Measurements from ENCODE around the gene ADAMTS8.

ADAMTS8 gene, protein sequence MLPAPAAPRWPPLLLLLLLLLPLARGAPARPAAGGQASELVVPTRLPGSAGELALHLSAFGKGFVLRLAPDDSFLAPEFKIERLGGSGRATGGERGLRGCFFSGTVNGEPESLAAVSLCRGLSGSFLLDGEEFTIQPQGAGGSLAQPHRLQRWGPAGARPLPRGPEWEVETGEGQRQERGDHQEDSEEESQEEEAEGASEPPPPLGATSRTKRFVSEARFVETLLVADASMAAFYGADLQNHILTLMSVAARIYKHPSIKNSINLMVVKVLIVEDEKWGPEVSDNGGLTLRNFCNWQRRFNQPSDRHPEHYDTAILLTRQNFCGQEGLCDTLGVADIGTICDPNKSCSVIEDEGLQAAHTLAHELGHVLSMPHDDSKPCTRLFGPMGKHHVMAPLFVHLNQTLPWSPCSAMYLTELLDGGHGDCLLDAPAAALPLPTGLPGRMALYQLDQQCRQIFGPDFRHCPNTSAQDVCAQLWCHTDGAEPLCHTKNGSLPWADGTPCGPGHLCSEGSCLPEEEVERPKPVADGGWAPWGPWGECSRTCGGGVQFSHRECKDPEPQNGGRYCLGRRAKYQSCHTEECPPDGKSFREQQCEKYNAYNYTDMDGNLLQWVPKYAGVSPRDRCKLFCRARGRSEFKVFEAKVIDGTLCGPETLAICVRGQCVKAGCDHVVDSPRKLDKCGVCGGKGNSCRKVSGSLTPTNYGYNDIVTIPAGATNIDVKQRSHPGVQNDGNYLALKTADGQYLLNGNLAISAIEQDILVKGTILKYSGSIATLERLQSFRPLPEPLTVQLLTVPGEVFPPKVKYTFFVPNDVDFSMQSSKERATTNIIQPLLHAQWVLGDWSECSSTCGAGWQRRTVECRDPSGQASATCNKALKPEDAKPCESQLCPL

GRCh38 chr11:130428316-130429119 is at the start of gene ADAMTS8:
ADAMTS8 (minus strand) TSS chr11:130428609; CDS start chr11:130428286, 323 bp downstream.
- no peak for DNase-seq

- no peak for DNase-seq
These were observed 49.3 kb upstream of the ADAMTS8 start for GRCh38 chr11:130477586-130478203.

GRCh38 chr11:130476922-130477491 is 48.6 kb upstream of the ADAMTS8 start:
- DNase-seq: no peak

DNA sequence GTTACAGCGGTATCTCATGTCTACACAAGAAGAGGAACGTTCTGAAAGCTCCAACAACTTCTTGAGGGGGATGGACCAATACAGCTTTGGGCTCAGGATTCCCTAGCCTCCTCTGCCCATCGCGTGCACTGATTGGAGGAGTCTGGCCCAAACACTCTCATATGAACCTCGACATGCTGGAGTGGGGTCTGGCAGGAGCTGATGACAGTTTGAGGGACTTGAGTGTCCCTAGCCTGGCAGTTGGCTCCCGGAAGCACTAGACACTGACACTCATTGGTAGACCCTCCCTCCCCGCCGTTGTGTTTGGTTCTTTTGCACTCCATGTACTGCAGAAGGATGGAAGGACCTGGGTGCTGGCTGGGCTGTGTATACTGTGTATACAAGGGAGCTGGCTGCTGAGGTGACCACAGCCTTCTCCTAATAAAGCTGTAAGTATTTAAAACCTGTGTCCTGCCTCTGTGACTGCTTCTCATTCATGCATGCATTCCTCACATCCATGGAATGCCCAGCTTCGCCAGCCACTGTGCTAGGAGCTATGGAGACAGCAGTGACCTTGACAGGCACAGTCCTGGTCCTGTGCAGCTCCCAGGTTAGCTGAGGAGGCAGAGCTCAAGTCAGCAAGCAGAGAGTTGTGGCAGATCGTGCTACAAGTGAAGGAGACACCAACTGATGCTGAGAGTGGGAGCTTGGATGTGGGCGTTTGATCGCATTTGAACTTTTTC is 48.0 kb upstream of the ADAMTS8 start:
- no peak for DNase-seq

- no peak for DNase-seq
These were observed 47.1 kb upstream of the ADAMTS8 start for GRCh38 chr11:130475426-130476053.

- DNase-seq: no peak
These were observed 46.4 kb upstream of the ADAMTS8 start for GRCh38 chr11:130474637-130475400.

GRCh38 chr11:130473795-130474377 is 45.5 kb upstream of the ADAMTS8 start:
- no peak for DNase-seq

DNA sequence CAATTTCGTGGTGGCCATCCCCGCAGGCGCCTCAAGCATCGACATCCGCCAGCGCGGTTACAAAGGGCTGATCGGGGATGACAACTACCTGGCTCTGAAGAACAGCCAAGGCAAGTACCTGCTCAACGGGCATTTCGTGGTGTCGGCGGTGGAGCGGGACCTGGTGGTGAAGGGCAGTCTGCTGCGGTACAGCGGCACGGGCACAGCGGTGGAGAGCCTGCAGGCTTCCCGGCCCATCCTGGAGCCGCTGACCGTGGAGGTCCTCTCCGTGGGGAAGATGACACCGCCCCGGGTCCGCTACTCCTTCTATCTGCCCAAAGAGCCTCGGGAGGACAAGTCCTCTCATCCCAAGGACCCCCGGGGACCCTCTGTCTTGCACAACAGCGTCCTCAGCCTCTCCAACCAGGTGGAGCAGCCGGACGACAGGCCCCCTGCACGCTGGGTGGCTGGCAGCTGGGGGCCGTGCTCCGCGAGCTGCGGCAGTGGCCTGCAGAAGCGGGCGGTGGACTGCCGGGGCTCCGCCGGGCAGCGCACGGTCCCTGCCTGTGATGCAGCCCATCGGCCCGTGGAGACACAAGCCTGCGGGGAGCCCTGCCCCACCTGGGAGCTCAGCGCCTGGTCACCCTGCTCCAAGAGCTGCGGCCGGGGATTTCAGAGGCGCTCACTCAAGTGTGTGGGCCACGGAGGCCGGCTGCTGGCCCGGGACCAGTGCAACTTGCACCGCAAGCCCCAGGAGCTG is 44.8 kb upstream of the ADAMTS8 start:
- no peak for DNase-seq

GRCh38 chr11:130472434-130472961 is 44.1 kb upstream of the ADAMTS8 start:
- DNase-seq: no peak

DNA sequence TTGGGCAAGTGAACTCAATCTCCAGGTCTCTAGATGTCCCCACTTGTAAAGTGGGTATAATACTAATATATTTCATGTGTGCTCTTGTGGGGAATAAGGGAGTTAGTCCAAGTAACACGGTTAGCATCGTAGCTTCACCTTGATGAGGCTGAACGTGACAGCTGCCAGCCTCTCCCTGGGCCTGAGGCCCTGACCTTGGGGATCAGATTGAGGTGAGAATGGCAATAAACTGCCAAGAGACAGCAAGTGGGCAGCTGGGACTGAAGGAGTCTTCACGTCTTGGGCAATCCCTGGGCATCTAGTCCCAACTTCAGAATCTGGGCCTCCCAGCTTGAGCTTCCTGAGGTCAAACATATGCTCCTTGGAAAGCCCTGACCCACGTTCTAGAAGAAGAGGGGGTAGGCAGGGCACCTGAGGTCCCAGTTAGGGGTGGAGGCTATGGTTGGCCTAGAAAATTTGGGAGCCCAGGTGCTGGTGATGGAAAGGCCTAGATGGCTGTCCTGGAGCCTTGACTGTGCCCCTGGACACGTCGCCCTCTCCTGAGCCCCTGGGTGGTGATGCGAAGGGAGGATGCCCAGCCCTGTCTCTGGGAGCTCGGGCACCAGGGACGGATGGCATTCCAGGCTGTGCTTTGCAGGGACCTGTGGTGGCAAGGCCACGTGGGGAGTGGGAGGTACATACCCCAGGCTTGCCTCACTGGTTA is 43.5 kb upstream of the ADAMTS8 start:
- no peak for DNase-seq

DNA sequence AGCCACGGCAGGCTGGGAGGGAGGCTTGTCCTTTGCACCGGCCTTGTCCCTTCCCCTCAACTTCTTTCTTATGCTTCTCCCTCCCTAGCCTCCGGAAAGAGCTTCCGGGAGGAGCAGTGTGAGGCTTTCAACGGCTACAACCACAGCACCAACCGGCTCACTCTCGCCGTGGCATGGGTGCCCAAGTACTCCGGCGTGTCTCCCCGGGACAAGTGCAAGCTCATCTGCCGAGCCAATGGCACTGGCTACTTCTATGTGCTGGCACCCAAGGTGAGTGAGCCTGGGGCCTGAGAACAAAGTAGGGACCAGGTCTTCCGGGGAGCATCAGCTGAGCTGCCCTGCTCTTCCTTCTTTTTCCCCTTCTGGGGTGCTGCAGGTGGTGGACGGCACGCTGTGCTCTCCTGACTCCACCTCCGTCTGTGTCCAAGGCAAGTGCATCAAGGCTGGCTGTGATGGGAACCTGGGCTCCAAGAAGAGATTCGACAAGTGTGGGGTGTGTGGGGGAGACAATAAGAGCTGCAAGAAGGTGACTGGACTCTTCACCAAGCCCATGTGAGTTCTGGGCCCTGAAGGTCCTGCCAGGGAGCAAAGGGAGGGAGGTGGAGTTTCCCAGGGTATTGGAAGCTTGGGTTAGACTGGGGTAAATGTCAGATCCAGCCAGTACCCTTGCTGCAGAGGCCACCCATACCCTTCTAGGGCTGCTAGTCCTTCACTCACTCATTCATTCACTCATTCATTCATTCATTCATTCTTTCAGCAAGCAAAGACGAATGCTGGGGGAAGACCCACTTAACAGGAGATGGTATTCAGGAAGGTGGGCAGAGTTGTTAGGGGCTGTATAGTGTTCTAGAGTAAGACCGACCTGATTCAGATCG is 42.7 kb upstream of the ADAMTS8 start:
- DNase-seq: no peak

DNA sequence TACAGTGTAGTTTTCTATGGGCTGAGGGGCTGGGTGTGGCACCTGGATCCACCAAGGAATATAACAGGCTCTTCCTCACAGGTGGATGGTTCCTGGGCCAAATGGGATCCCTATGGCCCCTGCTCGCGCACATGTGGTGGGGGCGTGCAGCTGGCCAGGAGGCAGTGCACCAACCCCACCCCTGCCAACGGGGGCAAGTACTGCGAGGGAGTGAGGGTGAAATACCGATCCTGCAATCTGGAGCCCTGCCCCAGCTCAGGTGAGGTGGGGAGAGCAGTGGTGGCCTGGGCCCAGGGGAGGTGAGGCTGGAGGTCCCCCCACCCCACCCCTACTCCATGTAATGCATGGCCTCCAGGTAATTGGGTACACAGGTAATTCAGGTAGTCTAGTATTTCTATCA is 40.8 kb upstream of the ADAMTS8 start:
- DNase-seq: no peak

- no peak for DNase-seq
These were observed 38.9 kb upstream of the ADAMTS8 start for GRCh38 chr11:130467116-130467900.

DNA sequence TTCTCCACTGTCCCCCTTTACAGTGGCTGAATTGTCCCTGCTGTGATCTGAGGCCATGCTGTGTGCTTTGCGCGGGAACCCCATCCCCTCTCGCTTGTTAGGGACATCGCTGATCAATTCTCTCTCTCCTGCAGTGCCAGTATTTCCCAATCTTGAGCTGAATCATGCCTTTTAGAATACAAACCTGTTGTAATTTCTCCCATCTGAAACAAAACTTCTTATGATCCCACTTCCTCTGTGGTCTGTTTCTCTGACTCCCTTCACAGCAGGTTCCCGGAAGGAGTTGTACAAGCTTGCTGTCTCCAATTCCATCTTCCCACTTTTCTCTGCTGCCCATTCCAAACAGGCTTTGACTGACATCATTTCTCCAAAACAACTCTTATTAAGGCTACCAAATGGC is 36.9 kb upstream of the ADAMTS8 start:
- no peak for DNase-seq

DNA sequence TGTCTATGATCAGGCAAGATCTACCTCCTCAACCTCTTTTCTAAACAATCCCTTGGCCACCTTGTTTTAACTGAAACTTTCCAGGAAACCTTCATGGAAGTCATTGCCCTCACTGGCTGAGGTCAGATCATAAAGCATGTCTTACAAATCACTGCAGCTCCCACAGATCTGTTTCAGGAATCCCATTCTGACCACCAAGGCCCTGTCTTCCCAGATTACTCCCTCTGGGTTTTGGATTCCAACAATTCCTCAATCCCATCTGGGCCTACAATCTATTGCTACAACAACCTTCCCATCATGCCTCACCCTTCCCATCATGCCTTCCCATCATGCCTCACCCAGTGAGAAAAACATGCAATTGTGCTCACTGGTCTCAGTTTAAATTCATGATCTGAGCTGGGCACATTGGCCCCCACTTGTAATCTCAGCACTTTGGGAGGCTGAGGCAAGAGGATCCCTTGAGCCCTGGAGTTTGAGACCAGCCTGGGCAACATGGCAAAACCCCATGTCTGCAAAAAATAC is 35.9 kb upstream of the ADAMTS8 start:
- DNase-seq: no peak

DNA sequence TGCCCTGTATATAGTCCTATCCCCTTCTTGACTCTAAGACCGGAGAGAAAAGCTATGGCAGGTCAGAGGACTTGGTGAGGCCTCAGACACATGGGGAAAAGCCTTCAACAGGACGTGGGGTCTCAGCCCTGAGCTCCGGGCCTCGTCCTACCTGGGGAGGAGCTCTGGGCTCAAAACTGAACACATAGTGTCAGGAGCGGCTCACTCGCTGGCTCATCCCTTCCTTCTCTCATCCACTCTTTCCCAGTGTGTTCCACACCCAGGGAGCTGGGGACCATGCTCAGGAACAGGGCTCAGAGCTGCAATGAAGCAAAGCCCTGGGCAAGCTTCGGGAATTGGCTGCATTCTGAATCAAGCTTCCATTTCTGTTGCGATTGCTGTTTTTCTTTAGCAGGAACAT is 34.5 kb upstream of the ADAMTS8 start:
- DNase-seq: no peak
